Measurements from ENCODE around the gene KIFC3.

DNA sequence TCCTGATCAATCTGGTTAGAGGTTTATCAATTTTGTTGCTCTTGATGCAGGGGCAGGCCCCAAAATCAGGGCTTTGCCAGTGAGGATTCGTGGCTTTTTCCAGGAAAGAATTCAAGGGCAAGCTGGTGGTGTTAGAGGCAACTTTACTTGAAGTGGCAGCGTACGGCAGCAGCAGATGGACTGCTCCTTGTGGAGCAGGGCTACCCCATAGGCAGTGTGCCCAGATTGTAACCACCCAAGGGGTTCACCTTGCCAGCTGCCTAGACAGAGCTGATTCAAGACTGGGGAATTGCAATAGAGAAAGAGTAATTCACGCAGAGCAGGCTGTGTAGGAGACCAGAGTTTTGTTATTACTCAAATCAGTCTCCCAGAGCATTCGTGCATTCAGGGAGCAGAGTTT lies 90.9 kb downstream of the KIFC3 start:
- TF ChIP-seq, protein P1, sequence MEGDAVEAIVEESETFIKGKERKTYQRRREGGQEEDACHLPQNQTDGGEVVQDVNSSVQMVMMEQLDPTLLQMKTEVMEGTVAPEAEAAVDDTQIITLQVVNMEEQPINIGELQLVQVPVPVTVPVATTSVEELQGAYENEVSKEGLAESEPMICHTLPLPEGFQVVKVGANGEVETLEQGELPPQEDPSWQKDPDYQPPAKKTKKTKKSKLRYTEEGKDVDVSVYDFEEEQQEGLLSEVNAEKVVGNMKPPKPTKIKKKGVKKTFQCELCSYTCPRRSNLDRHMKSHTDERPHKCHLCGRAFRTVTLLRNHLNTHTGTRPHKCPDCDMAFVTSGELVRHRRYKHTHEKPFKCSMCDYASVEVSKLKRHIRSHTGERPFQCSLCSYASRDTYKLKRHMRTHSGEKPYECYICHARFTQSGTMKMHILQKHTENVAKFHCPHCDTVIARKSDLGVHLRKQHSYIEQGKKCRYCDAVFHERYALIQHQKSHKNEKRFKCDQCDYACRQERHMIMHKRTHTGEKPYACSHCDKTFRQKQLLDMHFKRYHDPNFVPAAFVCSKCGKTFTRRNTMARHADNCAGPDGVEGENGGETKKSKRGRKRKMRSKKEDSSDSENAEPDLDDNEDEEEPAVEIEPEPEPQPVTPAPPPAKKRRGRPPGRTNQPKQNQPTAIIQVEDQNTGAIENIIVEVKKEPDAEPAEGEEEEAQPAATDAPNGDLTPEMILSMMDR (IDR thresholded peaks at IDR 0.05; ENCODE audit: low read length) = no peak
- TF ChIP-seq EZH2 (optimal IDR thresholded peaks at IDR 0.05; ENCODE audit: low read depth, low read length) (no peak), EZH2phosphoT487 (IDR thresholded peaks at IDR 0.05; ENCODE audit: low read length) (no peak)
